ENCODE measurements around the gene KIAA0513. TPM values are rescaled to one million over a fixed set of nuclear protein-coding genes. Genes with fewer than 3 reads are reported as not detected.

KIAA0513 gene
- total RNA-seq, 1 experiment from 2014 or later = 8.7 TPM

- no peaks in the 10 kb centered on the region for H3K27me3 ChIP-seq (ENCODE audit: control insufficient read depth, insufficient read depth, low read length)
- no peak for DNase-seq (ENCODE audit: low read depth, low spot score)
- peak; percentile 81 for ATAC-seq
- intact Hi-C loops (cut with micrococcal nuclease; ENCODE audit: unreplicated experiment) (no loop called here), in situ Hi-C loops (cut with HindIII; ENCODE audit: low pct_unique_long_range_greater_than_20kb, low sequenced_read_pairs) (no loop called here)
- ChIA-PET CTCF (interaction anchor here (0.8 to 1.6 kb wide), 4 partner anchors 8 to 175 kb away, joined by 3 to 5 read pairs (median 4); no protein-coding TSS in a partner anchor), POLR2A (no interaction called here)
- H3K27ac ChIP-seq (ENCODE audit: low read length) = peak overlapping the region; percentile 41
- peak overlapping the region; percentile 9 to 34; a peak in 3 of 4 replicates for H3K4me3 ChIP-seq (ENCODE audit: low read depth in 2 of 2, low read length in 2 of 2)
- H3K36me3 ChIP-seq (ENCODE audit: control insufficient read depth, insufficient read depth, low read length) = no peaks in the 10 kb centered on the region
- TF ChIP-seq, protein P1, sequence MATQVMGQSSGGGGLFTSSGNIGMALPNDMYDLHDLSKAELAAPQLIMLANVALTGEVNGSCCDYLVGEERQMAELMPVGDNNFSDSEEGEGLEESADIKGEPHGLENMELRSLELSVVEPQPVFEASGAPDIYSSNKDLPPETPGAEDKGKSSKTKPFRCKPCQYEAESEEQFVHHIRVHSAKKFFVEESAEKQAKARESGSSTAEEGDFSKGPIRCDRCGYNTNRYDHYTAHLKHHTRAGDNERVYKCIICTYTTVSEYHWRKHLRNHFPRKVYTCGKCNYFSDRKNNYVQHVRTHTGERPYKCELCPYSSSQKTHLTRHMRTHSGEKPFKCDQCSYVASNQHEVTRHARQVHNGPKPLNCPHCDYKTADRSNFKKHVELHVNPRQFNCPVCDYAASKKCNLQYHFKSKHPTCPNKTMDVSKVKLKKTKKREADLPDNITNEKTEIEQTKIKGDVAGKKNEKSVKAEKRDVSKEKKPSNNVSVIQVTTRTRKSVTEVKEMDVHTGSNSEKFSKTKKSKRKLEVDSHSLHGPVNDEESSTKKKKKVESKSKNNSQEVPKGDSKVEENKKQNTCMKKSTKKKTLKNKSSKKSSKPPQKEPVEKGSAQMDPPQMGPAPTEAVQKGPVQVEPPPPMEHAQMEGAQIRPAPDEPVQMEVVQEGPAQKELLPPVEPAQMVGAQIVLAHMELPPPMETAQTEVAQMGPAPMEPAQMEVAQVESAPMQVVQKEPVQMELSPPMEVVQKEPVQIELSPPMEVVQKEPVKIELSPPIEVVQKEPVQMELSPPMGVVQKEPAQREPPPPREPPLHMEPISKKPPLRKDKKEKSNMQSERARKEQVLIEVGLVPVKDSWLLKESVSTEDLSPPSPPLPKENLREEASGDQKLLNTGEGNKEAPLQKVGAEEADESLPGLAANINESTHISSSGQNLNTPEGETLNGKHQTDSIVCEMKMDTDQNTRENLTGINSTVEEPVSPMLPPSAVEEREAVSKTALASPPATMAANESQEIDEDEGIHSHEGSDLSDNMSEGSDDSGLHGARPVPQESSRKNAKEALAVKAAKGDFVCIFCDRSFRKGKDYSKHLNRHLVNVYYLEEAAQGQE (IDR thresholded peaks at IDR 0.05; ENCODE audit: insufficient read depth in 1 of 2, low read depth in 2 of 2, low read length in 1 of 2) = no peak
- no peak for TF ChIP-seq CTCF (IDR thresholded peaks at IDR 0.05)
- TF ChIP-seq TCF7L2 (IDR thresholded peaks at IDR 0.05; ENCODE audit: low read depth, low read length) = no peak
- TF ChIP-seq SIN3A (IDR thresholded peaks at IDR 0.05; ENCODE audit: borderline replicate concordance, insufficient read depth, low read depth, low read length) = no peak
- TF ChIP-seq POLR2AphosphoS5 (IDR thresholded peaks at IDR 0.05; ENCODE audit: low read depth, low read length) = no peak
- BruUV-seq (replicated peaks) = no TSS peak
- peaks cover 9% of the 10 kb centered on the region for H3K4me1 ChIP-seq (ENCODE audit: control insufficient read depth, insufficient read depth, low read length)
- H3K9me3 ChIP-seq (ENCODE audit: control insufficient read depth, insufficient read depth, low read depth, low read length) = no peaks in the 10 kb centered on the region
These were observed 28.1 kb downstream of the KIAA0513 start for GRCh38 chr16:85055493-85056210.

DNA sequence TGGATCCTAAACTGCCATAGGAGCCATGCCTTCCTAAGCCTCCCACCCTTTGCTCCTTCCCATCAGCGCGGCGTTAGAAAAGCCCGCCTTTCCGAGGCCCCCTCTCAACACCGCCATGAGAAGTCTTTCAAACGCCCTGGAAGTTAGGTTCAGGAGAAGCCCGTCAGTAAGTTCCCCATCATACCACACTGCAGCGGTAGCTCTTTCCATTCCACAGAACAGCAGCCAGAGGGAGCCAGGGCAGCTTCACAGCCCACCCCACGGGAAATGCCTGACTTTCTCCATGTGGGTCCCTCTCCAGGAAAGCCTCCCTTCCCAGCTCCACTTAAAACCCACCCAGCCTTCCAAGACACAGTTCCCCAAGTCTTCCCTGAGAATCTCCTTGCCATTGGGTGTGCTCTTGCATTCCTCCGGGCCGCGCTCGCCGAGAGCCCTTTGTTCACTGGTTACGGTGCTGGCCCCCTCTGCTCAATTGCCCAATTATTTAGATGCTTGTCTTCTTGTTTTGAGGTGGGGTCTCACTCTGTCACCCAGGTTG, 28.7 kb downstream of the KIAA0513 start:
- TF ChIP-seq, protein P1 (IDR thresholded peaks at IDR 0.05; ENCODE audit: insufficient read depth in 1 of 2, low read depth in 2 of 2, low read length in 1 of 2) = no peak
- TF ChIP-seq TCF7L2 (IDR thresholded peaks at IDR 0.05; ENCODE audit: low read depth, low read length) (no peak), POLR2AphosphoS5 (IDR thresholded peaks at IDR 0.05; ENCODE audit: low read depth, low read length) (no peak), SIN3A (IDR thresholded peaks at IDR 0.05; ENCODE audit: borderline replicate concordance, insufficient read depth, low read depth, low read length) (no peak), CTCF (IDR thresholded peaks at IDR 0.05) (no peak)
- Histone ChIP-seq H3K36me3 (ENCODE audit: control insufficient read depth, insufficient read depth, low read length) (no peaks in the 10 kb centered on the region), H3K4me3 (ENCODE audit: low read depth in 2 of 2, low read length in 2 of 2) (no peak overlapping the region), H3K4me1 (ENCODE audit: control insufficient read depth, insufficient read depth, low read length) (peaks cover 9% of the 10 kb centered on the region), H3K27me3 (ENCODE audit: control insufficient read depth, insufficient read depth, low read length) (no peaks in the 10 kb centered on the region), H3K9me3 (ENCODE audit: control insufficient read depth, insufficient read depth, low read depth, low read length) (no peaks in the 10 kb centered on the region), H3K27ac (ENCODE audit: low read length) (no peak overlapping the region)
- in situ Hi-C loops (cut with HindIII; ENCODE audit: low pct_unique_long_range_greater_than_20kb, low sequenced_read_pairs) (no loop called here), intact Hi-C loops (cut with micrococcal nuclease; ENCODE audit: unreplicated experiment) (no loop called here)
- ATAC-seq (peak; percentile 75), DNase-seq (ENCODE audit: low read depth, low spot score) (no peak)
- POLR2A ChIA-PET = no interaction called here
- CTCF ChIA-PET = interaction anchor here (0.8 to 1.6 kb wide), 4 partner anchors 9 to 176 kb away, joined by 3 to 5 read pairs (median 4); no protein-coding TSS in a partner anchor
- no TSS peak for BruUV-seq (replicated peaks)
